Sigmoid colon (tissue), 7 donors: ENCODE measurements around the gene TXNRD2. TPM values are rescaled to one million over a fixed set of nuclear protein-coding genes. Genes with fewer than 3 reads are reported as not detected.
A peak's percentile ranks its signal among the peaks of the same experiment; 100 is the strongest.
"Not testable (repeated sequence)": the region's sequence is repeated elsewhere in the genome, so short reads cannot be mapped to it uniquely, and the experiment has no call there.

Experiments
- DNase-seq: peaks from one replicate; pipeline ENCODE4 v3.0.0-alpha.2; 2019
- H3K27ac ChIP-seq, 4 donors: fragments of 200-600 bp; sonication (generic); one replicate each; pipeline ENCODE4 v1.5.1; 2016 to 2019; ENCODE audit warnings: mild to moderate bottlenecking in 1 of 4
- H3K27me3 ChIP-seq, 3 donors: fragments of 200-600 bp; sonication (generic); one replicate each; pipeline ENCODE4 v1.5.1; 2019; ENCODE audit warnings: mild to moderate bottlenecking in 1 of 3
- H3K36me3 ChIP-seq, 4 donors: fragments of 200-600 bp; sonication (generic); one replicate each; pipeline ENCODE4 v1.5.1; 2016 to 2019
- H3K4me1 ChIP-seq, 4 donors: fragments of 200-600 bp; sonication (generic); one replicate each; pipeline ENCODE4 v1.5.1; 2017 to 2019
- H3K4me3 ChIP-seq, 4 donors: fragments of 200-600 bp; sonication (generic); one replicate each; pipeline ENCODE4 v1.5.1; 2017 to 2019; ENCODE audit warnings: mild to moderate bottlenecking in 2 of 4, moderate library complexity in 1 of 4
- H3K9me3 ChIP-seq, 4 donors: fragments of 200-600 bp in 3 of 4; sonication (generic) in 3 of 4; one replicate each; pipeline versions ENCODE4 v1.5.1 to v1.6.1; 2013 to 2019
- EP300 ChIP-seq, 4 donors: sonication (generic); formaldehyde crosslinking; IDR thresholded peaks; one replicate each; pipeline ENCODE4 v1.6.1; 2017; ENCODE audit warnings: antibody characterized with exemption in 4 of 4
- POLR2A ChIP-seq, 2 donors: fragments of 450-650 bp; IDR thresholded peaks; one replicate each; pipeline ENCODE4 v1.6.1; 2016; ENCODE audit warnings: antibody characterized with exemption in 2 of 2, mild to moderate bottlenecking in 2 of 2, moderate library complexity in 2 of 2
- POLR2AphosphoS5 ChIP-seq, 4 donors: sonication (generic); formaldehyde crosslinking; IDR thresholded peaks; one replicate each; pipeline ENCODE4 v1.6.1; 2017; ENCODE audit warnings: antibody characterized with exemption in 4 of 4
- WGBS, 2 donors: extraction: QIAGEN DNeasy Blood & Tissue Kit; methylation state at CpG; one replicate each; pipeline ENCODE4 v1.1.7; 2013; 5-methylcytosine and 5-hydroxymethylcytosine counted together
- intact Hi-C: fragments of 100-400 bp; cut with DNase I; formaldehyde crosslinking; loops from one replicate; pipeline ENCODE4 v1.15.1; 2023
- polyA plus RNA-seq, 3 donors: library from polyadenylated mRNA; stranded (reverse); fragments of 200-250 nt; gene quantifications; one replicate each; pipeline ENCODE4 v1.2.3, GENCODE V29; 2013
- total RNA-seq, 4 donors: library from RNA; depleted of rRNA; stranded (reverse); fragments of >200 nt; gene quantifications; one replicate each; pipeline ENCODE4 v1.1.0, GENCODE V29; 2016
- TF ChIP-seq, protein P1 (sequence below), 4 experiments: fragments of 450-650 bp in 3 of 4; fragments of 200-600 bp in 1 of 4; IDR thresholded peaks; one replicate each; pipeline ENCODE4 v1.5.1; 2016 to 2019; ENCODE audit warnings: antibody characterized with exemption in 4 of 4, mild to moderate bottlenecking in 3 of 4, moderate library complexity in 2 of 4
- donor health status: healthy with polysubstance abuse.
- donor health status: Bipolar disorder and iron deficiency.
- donor health status: healthy.

Gene TXNRD2
- total and polyA plus RNA-seq, 7 donors = 13.2 to 29.6 (median 18.3) TPM

DNA sequence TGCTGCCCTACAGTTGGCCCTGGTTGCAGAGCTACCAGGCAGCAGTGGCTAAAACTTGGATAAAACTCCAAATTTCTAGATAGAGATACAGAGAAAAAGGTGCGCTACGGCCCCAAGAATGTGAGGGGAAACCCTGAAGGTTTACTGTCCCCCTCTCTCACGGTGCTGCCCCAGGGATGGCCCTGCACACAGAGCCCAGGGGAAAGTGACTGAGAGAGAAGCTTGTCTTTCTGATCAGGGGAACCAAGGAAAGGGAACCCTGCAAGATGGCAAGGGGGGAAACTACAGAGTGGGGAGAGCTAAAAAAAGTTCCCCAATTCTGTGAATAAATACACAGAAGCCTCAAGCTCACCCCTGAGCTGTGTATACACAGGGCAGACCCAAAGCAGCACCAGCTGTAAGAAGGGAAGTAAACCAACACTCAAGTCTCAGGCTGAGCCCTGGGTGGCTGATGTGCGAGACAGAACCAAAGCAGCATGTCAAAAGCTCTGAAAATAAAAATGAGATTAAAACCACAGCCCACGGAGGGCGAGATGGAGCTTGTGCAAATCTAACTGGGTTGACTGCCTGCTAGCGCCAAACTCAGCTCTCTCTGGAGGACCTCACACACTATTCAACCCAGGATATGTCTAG is 109.0 kb downstream of the TXNRD2 start:
- DNase-seq = no peak
- H3K27me3 ChIP-seq = no peaks in the 10 kb centered on the region
- no peaks in the 10 kb centered on the region for H3K4me1 ChIP-seq
- no peaks in the 10 kb centered on the region for H3K9me3 ChIP-seq
- intact Hi-C loops = no loop called here
- 70 to 90% methylated on average over 7 of the region's 7 CpGs for WGBS, 2 donors
- H3K36me3 ChIP-seq = no peaks in the 10 kb centered on the region
- H3K27ac ChIP-seq = no peak overlapping the region
- TF ChIP-seq POLR2A (IDR thresholded peaks at IDR 0.05) = no peak
- no peak for TF ChIP-seq EP300 (IDR thresholded peaks at IDR 0.05)
- TF ChIP-seq, protein P1, sequence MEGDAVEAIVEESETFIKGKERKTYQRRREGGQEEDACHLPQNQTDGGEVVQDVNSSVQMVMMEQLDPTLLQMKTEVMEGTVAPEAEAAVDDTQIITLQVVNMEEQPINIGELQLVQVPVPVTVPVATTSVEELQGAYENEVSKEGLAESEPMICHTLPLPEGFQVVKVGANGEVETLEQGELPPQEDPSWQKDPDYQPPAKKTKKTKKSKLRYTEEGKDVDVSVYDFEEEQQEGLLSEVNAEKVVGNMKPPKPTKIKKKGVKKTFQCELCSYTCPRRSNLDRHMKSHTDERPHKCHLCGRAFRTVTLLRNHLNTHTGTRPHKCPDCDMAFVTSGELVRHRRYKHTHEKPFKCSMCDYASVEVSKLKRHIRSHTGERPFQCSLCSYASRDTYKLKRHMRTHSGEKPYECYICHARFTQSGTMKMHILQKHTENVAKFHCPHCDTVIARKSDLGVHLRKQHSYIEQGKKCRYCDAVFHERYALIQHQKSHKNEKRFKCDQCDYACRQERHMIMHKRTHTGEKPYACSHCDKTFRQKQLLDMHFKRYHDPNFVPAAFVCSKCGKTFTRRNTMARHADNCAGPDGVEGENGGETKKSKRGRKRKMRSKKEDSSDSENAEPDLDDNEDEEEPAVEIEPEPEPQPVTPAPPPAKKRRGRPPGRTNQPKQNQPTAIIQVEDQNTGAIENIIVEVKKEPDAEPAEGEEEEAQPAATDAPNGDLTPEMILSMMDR (IDR thresholded peaks at IDR 0.05) = no peak
- TF ChIP-seq POLR2AphosphoS5 (IDR thresholded peaks at IDR 0.05) = no peak
- H3K4me3 ChIP-seq = no peak overlapping the region

DNA sequence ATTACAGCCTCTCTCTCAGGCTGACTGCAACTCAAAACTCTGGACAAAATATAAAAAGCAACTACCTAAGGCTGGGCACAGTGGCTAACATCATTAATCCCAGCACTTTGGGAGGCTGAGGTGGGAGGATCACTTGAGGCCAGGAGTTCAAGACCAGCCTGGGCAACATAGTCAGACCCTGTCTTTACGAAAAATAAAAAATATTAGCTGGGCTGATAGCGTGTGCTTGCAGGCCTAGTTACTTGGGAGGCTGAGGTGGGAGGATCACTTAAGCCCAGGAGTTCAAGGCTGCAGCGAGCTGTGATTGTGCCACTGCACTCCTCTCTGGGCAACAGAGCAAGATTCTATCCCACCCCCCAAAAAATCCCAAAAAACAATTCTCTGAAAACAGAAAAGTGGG is 109.6 kb downstream of the TXNRD2 start:
- H3K36me3 ChIP-seq, H3K9me3 ChIP-seq, H3K27ac ChIP-seq, H3K4me1 ChIP-seq, intact Hi-C loops, H3K27me3 ChIP-seq, H3K4me3 ChIP-seq: not testable (repeated sequence)
- peak; percentile 26 for DNase-seq
- 77 to 94% methylated on average over 3 of the region's 3 CpGs for whole genome bisulfite sequencing, 2 donors

DNA sequence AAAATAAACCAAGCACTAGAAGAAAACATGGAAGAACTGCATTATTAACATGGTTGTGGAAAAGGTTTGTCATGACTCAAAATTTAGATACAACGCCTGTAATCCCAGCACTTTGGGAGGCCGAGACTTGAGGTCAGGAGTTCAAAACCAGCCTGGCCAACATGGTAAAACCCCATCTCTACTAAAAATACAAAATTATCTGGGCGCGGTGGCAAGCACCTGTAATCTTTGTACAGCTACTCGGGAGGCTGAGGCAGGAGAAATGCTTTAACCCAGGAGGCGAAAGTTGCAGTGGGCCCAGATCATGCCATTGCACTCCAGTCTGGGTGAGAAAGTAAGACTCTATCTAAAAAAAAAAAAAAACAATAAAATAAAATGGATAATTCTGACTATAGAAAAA is 110.6 kb downstream of the TXNRD2 start:
- no peaks in the 10 kb centered on the region for H3K9me3 ChIP-seq
- TF ChIP-seq, protein P1 (IDR thresholded peaks at IDR 0.05) = no peak
- TF ChIP-seq POLR2AphosphoS5 (IDR thresholded peaks at IDR 0.05) (no peak), EP300 (IDR thresholded peaks at IDR 0.05) (no peak), POLR2A (IDR thresholded peaks at IDR 0.05) (no peak)
- H3K27me3 ChIP-seq = no peaks in the 10 kb centered on the region
- no peaks in the 10 kb centered on the region for H3K36me3 ChIP-seq
- WGBS, 2 donors = 94 to 97% methylated on average over 6 of the region's 6 CpGs
- no peaks in the 10 kb centered on the region for H3K4me1 ChIP-seq
- intact Hi-C loops = no loop called here
- no peak overlapping the region for H3K27ac ChIP-seq
- DNase-seq = no peak
- H3K4me3 ChIP-seq = no peak overlapping the region

DNA sequence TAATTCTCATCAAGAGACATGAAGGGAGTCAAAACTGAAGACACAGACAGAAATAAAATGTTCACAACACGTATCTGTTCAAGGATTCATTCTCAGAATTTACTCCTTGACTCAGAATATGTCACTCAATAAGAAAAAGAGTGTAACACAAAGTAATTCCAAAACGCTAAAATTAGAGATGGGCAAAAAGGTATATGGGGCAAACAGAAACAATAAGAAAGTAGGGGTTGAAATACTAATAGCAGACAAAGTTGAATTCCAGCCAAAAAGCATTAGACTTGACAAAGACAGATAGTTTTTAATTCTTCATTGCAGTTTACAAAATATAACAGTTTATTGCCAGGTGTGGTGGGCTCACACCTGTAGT is 113.6 kb downstream of the TXNRD2 start:
- intact Hi-C loops = no loop called here
- Histone ChIP-seq H3K4me3 (no peak overlapping the region), H3K27me3 (no peaks in the 10 kb centered on the region), H3K4me1 (no peaks in the 10 kb centered on the region), H3K27ac (no peak overlapping the region), H3K9me3 (no peaks in the 10 kb centered on the region), H3K36me3 (no peaks in the 10 kb centered on the region)
- 86 to 88% methylated on average over 2 of the region's 2 CpGs for WGBS, 2 donors
- no peak for TF ChIP-seq POLR2A (IDR thresholded peaks at IDR 0.05)
- TF ChIP-seq POLR2AphosphoS5 (IDR thresholded peaks at IDR 0.05) = no peak
- TF ChIP-seq EP300 (IDR thresholded peaks at IDR 0.05) = no peak
- TF ChIP-seq, protein P1 (IDR thresholded peaks at IDR 0.05) = no peak
- no peak for DNase-seq

DNA sequence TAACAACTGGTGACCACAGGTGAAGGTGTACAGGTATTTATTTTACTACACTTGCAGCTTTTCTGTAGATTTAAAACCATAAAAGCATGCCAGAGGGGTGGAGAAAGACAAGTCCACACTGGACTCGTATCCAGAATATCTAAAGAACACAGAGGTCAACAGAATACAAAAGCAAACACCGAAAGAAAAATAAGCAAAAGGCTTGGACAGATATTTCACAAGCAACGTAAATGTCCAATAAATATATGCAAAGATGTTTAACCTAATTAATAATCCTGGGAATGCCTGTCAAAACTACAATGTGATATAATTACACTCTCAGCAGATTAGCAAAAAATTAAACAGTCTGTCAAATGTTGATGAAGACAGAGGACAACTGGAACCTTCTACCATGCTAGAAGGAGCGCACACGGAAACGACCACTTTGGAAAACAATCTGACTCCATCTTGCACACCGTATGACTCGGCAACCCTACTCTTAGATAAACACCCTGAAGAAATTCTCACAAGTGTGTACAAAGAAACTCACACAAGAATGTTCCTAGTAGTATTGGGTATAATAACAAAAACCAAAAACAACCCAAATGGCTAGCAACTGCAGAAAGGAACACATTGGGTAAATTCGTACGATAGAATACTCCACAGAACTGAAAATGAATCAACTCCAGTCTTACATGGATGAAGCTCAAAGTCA is 114.1 kb downstream of the TXNRD2 start:
- Histone ChIP-seq H3K4me1 (no peaks in the 10 kb centered on the region), H3K27me3 (no peaks in the 10 kb centered on the region), H3K36me3 (no peaks in the 10 kb centered on the region), H3K27ac (no peak overlapping the region), H3K9me3 (no peaks in the 10 kb centered on the region), H3K4me3 (no peak overlapping the region)
- 80 to 87% methylated on average over 10 of the region's 10 CpGs for WGBS, 2 donors
- DNase-seq = peak; percentile 24
- intact Hi-C loops = no loop called here
- TF ChIP-seq POLR2A (IDR thresholded peaks at IDR 0.05) = no peak
- no peak for TF ChIP-seq EP300 (IDR thresholded peaks at IDR 0.05)
- TF ChIP-seq, protein P1 (IDR thresholded peaks at IDR 0.05) = no peak
- no peak for TF ChIP-seq POLR2AphosphoS5 (IDR thresholded peaks at IDR 0.05)
